Astrocyte (in vitro differentiated cells and primary cell): ENCODE measurements around the gene CD300E. TPM values are rescaled to one million over a fixed set of nuclear protein-coding genes. Genes with fewer than 3 reads are reported as not detected.

ENCODE experiments used
- DNase-seq: peaks from one replicate; pipeline ENCODE4 v3.0.0-alpha.2; 2010; ENCODE audit warnings: low read depth
- FAIRE-seq: peaks from 2 replicates; lab custom pipeline; 2011; peaks lifted over from hg19 to GRCh38; lab: Jason Lieb, UNC
- H2AFZ ChIP-seq: 2 replicates; pipeline ENCODE4 v1.6.0; 2012; ENCODE audit warnings: low read depth, low read length, inconsistent platforms
- H3K27ac ChIP-seq: 2 replicates; pipeline ENCODE4 v1.5.1; 2011; ENCODE audit warnings: low read depth, low read length, inconsistent platforms
- H3K27me3 ChIP-seq: 2 replicates; pipeline ENCODE4 v1.6.0; 2011; ENCODE audit warnings: low read length, inconsistent platforms; ENCODE audit not compliant: insufficient read depth
- H3K36me3 ChIP-seq: 2 replicates; pipeline ENCODE4 v1.5.1; 2011; ENCODE audit warnings: low read length, inconsistent platforms; ENCODE audit not compliant: insufficient read depth
- H3K4me1 ChIP-seq: 2 replicates; pipeline ENCODE4 v1.5.1; 2011; ENCODE audit warnings: low read length, inconsistent platforms; ENCODE audit not compliant: insufficient read depth
- H3K4me2 ChIP-seq: 2 replicates; pipeline ENCODE4 v1.6.0; 2012; ENCODE audit warnings: low read length, inconsistent platforms
- H3K4me3 ChIP-seq: 2 replicates; pipeline ENCODE4 v1.5.1; 2011; ENCODE audit warnings: low read depth, mild to moderate bottlenecking, low read length, inconsistent platforms; ENCODE audit not compliant: insufficient read depth
- H3K79me2 ChIP-seq: 2 replicates; pipeline ENCODE4 v1.6.0; 2012; ENCODE audit warnings: mild to moderate bottlenecking, low read length, inconsistent platforms; ENCODE audit not compliant: insufficient read depth
- H3K9ac ChIP-seq: 2 replicates; pipeline ENCODE4 v1.6.0; 2012; ENCODE audit warnings: mild to moderate bottlenecking, low read length, inconsistent platforms
- H3K9me3 ChIP-seq: 2 replicates; pipeline ENCODE4 v1.5.1; 2012; ENCODE audit warnings: low read depth, mild to moderate bottlenecking, low read length, inconsistent platforms; ENCODE audit not compliant: insufficient read depth
- H4K20me1 ChIP-seq: 2 replicates; pipeline ENCODE4 v1.6.0; 2012; ENCODE audit warnings: low read length, inconsistent platforms; ENCODE audit not compliant: insufficient read depth
- H3K27ac Mint-ChIP-seq: one replicate; pipeline ENCODE4 v1.8.0; 2021; ENCODE audit warnings: mild to moderate bottlenecking, mixed read lengths; ENCODE audit not compliant: unreplicated experiment
- H3K27me3 Mint-ChIP-seq: one replicate; pipeline ENCODE4 v1.8.0; 2021; ENCODE audit warnings: low read depth, mixed read lengths; ENCODE audit not compliant: unreplicated experiment
- H3K36me3 Mint-ChIP-seq: one replicate; pipeline ENCODE4 v1.8.0; 2021; ENCODE audit warnings: low read depth, mixed read lengths; ENCODE audit not compliant: unreplicated experiment
- H3K4me1 Mint-ChIP-seq: one replicate; pipeline ENCODE4 v1.8.0; 2021; ENCODE audit warnings: low read depth, mixed read lengths; ENCODE audit not compliant: unreplicated experiment
- H3K4me3 Mint-ChIP-seq: one replicate; pipeline ENCODE4 v1.8.0; 2021; ENCODE audit warnings: mild to moderate bottlenecking, moderate library complexity, mixed read lengths; ENCODE audit not compliant: unreplicated experiment
- H3K9me3 Mint-ChIP-seq: one replicate; pipeline ENCODE4 v1.8.0; 2021; ENCODE audit warnings: mild to moderate bottlenecking, mixed read lengths; ENCODE audit not compliant: unreplicated experiment
- CTCF ChIP-seq: IDR thresholded peaks from 2 replicates; pipeline ENCODE4 v1.5.1; 2011; ENCODE audit warnings: low read depth, mild to moderate bottlenecking, inconsistent platforms, low read length, moderate library complexity; ENCODE audit not compliant: insufficient read depth
- EZH2 ChIP-seq: IDR thresholded peaks from 2 replicates; pipeline ENCODE4 v1.6.1; 2012; ENCODE audit warnings: mild to moderate bottlenecking, low read length, inconsistent platforms; ENCODE audit not compliant: insufficient read depth
- total RNA-seq: library from RNA; stranded (reverse); gene quantifications from 2 replicates; pipeline ENCODE4 v1.2.1, GENCODE V29; 2021

The CD300E gene
- total RNA-seq, 1 donor from 2014 or later: not detected

- no peak for DNase-seq
- H4K20me1 ChIP-seq: no peaks in the 10 kb centered on the region
- no peaks in the 10 kb centered on the region for H3K4me1 ChIP-seq
- peaks cover 49% of the 10 kb centered on the region for H3K27me3 Mint-ChIP-seq
- no peaks in the 10 kb centered on the region for H3K79me2 ChIP-seq
- H3K9ac ChIP-seq: no peak overlapping the region
- no peak overlapping the region for H3K4me3 Mint-ChIP-seq
- no peak for TF ChIP-seq CTCF
- no peak for TF ChIP-seq EZH2
- H3K27me3 ChIP-seq: peaks cover 3% of the 10 kb centered on the region
- H3K36me3 ChIP-seq: no peaks in the 10 kb centered on the region
- H3K36me3 Mint-ChIP-seq: no peaks in the 10 kb centered on the region
- no peak overlapping the region for H3K27ac ChIP-seq
- no peak overlapping the region for H2AFZ ChIP-seq
- H3K4me3 ChIP-seq: no peak overlapping the region
- H3K9me3 Mint-ChIP-seq: peaks cover 4% of the 10 kb centered on the region
- no peak for FAIRE-seq
- no peak overlapping the region for H3K27ac Mint-ChIP-seq
- peaks cover 11% of the 10 kb centered on the region for H3K4me1 Mint-ChIP-seq
- no peak overlapping the region for H3K4me2 ChIP-seq
- no peaks in the 10 kb centered on the region for H3K9me3 ChIP-seq
Observed at GRCh38 chr17:74595037-74595750, 28.3 kb downstream of the CD300E start.

GRCh38 chr17:74592087-74592990 is 31.2 kb downstream of the CD300E start, which contains the start of gene CD300LD:
CD300LD (minus strand) TSS chr17:74592283; CDS start chr17:74592202, 81 bp downstream.
- H3K79me2 ChIP-seq: no peaks in the 10 kb centered on the region
- H3K27ac ChIP-seq: no peak within 1 kb of the TSS
- Mint-ChIP-seq H3K4me3 (peak within 1 kb of the TSS; percentile 11), H3K9me3 (peaks cover 12% of the 10 kb centered on the region), H3K36me3 (no peaks in the 10 kb centered on the region), H3K27me3 (peaks cover 42% of the 10 kb centered on the region), H3K4me1 (peaks cover 10% of the 10 kb centered on the region), H3K27ac (peak within 1 kb of the TSS; percentile 54)
- no peak within 1 kb of the TSS for H3K4me2 ChIP-seq
- no peak within 1 kb of the TSS for H2AFZ ChIP-seq
- no peaks in the 10 kb centered on the region for H3K9me3 ChIP-seq
- H4K20me1 ChIP-seq: no peaks in the 10 kb centered on the region
- no peaks in the 10 kb centered on the region for H3K36me3 ChIP-seq
- no peaks in the 10 kb centered on the region for H3K27me3 ChIP-seq
- no peak for TF ChIP-seq CTCF
- H3K9ac ChIP-seq: no peak within 1 kb of the TSS
- DNase-seq (no peak), FAIRE-seq (no peak)
- no peaks in the 10 kb centered on the region for H3K4me1 ChIP-seq
- H3K4me3 ChIP-seq: no peak within 1 kb of the TSS
